Progenitor cell of endocrine pancreas (in vitro differentiated cells): ENCODE data around the gene NUAK1. TPM values are rescaled to one million over a fixed set of nuclear protein-coding genes. Genes with fewer than 3 reads are reported as not detected.
A peak's percentile ranks its signal among the peaks of the same experiment; 100 is the strongest.

ENCODE experiments used
- DNase-seq: peaks from one replicate; pipeline ENCODE4 v3.0.0; 2021; ENCODE audit warnings: low spot score; ENCODE audit not compliant: unreplicated experiment
- H3K27ac Mint-ChIP-seq: 2 replicates; pipeline ENCODE4 v1.8.0; 2021; ENCODE audit warnings: mild to moderate bottlenecking, moderate library complexity, mixed read lengths
- H3K27me3 Mint-ChIP-seq: 2 replicates; pipeline ENCODE4 v1.8.0; 2021; ENCODE audit warnings: mixed read lengths
- H3K36me3 Mint-ChIP-seq: 2 replicates; pipeline ENCODE4 v1.8.0; 2022; ENCODE audit warnings: mixed read lengths; ENCODE audit not compliant: insufficient read depth
- H3K4me1 Mint-ChIP-seq: 2 replicates; pipeline ENCODE4 v1.8.0; 2021; ENCODE audit warnings: low read depth, mixed read lengths
- H3K4me3 Mint-ChIP-seq: 2 replicates; pipeline ENCODE4 v1.8.0; 2021; ENCODE audit warnings: low read depth, mild to moderate bottlenecking, moderate library complexity, mixed read lengths
- H3K9me3 Mint-ChIP-seq: 2 replicates; pipeline ENCODE4 v1.8.0; 2021; ENCODE audit warnings: low read depth, mixed read lengths
- total RNA-seq: library from RNA; stranded (reverse); gene quantifications from 2 replicates; pipeline ENCODE4 v1.2.1, GENCODE V29; 2021
- TF ChIP-seq, protein P1 (sequence below): fragments of 200-600 bp; sonication (generic); IDR thresholded peaks from one replicate; pipeline ENCODE4 v1.5.0; 2021; ENCODE audit warnings: antibody characterized with exemption, mild to moderate bottlenecking; ENCODE audit not compliant: unreplicated experiment

Gene NUAK1
- total RNA-seq, 1 donor from 2014 or later, result 7.6 TPM

DNA sequence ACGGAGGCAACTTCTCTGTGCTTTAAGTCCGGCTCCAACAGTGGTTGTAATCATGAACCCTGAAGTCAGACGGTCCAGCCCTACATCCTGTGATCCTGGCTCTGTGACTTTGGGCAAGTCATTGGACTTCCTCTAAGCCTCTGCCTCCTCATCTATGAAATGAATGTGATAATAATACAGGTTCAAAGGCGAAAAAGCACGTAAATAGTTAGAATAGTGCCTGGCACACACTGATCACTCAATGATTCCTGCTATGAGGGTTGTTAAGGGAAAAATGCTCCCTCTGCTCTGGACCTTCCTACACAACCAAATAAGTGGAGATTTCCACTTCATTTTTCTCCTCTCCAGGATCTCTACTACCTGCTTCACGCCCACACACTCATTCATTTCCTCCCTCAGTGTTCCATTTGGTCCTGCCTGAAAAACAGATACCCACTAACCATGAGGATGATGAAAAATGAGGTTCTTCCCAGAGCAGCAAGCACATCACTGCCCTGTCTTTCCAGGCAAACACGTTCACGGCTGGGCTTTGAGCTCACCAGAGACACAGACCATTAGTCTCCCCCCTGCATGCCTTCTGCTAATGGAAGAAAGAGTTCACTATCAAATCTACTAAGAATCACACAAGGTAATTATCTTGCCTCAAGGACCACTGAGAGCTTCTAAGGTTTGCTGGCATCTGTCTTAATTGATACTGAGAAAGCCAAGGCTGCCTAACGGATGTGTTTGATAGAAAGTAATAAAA lies 13.2 kb downstream of the NUAK1 start:
- DNase-seq, result no peak
- Mint-ChIP-seq H3K4me3 (no peak overlapping the region), H3K27ac (no peak overlapping the region), H3K36me3 (no peaks in the 10 kb centered on the region), H3K9me3 (no peaks in the 10 kb centered on the region), H3K4me1 (peaks cover 25% of the 10 kb centered on the region), H3K27me3 (no peaks in the 10 kb centered on the region)
- TF ChIP-seq, protein P1, sequence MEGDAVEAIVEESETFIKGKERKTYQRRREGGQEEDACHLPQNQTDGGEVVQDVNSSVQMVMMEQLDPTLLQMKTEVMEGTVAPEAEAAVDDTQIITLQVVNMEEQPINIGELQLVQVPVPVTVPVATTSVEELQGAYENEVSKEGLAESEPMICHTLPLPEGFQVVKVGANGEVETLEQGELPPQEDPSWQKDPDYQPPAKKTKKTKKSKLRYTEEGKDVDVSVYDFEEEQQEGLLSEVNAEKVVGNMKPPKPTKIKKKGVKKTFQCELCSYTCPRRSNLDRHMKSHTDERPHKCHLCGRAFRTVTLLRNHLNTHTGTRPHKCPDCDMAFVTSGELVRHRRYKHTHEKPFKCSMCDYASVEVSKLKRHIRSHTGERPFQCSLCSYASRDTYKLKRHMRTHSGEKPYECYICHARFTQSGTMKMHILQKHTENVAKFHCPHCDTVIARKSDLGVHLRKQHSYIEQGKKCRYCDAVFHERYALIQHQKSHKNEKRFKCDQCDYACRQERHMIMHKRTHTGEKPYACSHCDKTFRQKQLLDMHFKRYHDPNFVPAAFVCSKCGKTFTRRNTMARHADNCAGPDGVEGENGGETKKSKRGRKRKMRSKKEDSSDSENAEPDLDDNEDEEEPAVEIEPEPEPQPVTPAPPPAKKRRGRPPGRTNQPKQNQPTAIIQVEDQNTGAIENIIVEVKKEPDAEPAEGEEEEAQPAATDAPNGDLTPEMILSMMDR, result no peak

DNA sequence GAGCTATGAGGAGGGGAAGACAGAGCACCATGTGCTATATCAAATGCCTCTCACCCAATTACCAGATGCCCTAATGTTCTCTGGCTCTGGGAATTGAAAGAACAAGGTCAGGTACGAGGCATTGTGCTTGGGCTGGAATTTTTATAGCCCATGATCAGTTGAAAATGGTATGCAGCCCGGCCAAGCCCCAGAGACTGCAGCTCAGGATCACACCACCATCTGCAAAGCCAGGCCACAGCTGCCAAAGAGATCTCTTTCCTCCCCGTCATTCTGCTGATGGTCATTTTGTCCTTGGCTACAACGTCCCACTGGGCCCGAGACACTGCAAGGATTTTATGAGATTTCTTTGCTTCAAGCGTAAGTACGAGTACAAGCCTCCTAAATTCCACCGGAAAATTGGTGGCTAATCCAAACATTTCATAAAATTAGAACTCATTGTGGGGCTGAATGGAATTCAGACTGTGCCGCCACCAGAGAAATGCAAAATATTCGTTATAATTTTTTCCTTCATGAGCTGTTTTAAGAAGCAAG lies 15.1 kb downstream of the NUAK1 start:
- H3K4me1 Mint-ChIP-seq, result peaks cover 22% of the 10 kb centered on the region
- H3K4me3 Mint-ChIP-seq, result no peak overlapping the region
- no peaks in the 10 kb centered on the region for H3K27me3 Mint-ChIP-seq
- H3K36me3 Mint-ChIP-seq, result no peaks in the 10 kb centered on the region
- no peaks in the 10 kb centered on the region for H3K9me3 Mint-ChIP-seq
- H3K27ac Mint-ChIP-seq, result no peak overlapping the region
- TF ChIP-seq, protein P1, result no peak
- DNase-seq, result no peak

DNA sequence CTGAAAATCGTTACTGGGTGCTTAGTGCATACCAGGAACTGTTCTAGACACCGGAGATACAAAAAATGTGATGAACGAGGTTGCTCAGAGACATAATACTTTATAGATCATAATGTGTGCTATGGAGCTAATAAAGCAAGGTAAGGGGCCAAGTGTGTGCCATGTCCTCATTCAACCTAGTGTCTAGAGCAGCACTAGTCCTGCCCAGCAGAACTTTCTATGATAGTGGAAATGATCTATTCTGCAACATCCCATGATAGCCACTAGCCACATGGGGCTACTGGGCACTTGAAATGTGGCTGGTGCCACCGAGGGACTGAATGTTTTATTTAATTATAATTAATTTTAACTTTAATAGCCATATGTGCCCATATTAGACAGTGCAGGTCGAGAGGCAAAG lies 15.6 kb downstream of the NUAK1 start:
- H3K4me3 Mint-ChIP-seq, result no peak overlapping the region
- H3K27me3 Mint-ChIP-seq, result no peaks in the 10 kb centered on the region
- H3K27ac Mint-ChIP-seq, result no peak overlapping the region
- no peaks in the 10 kb centered on the region for H3K36me3 Mint-ChIP-seq
- DNase-seq, result no peak
- TF ChIP-seq, protein P1, result no peak
- H3K9me3 Mint-ChIP-seq, result no peaks in the 10 kb centered on the region
- H3K4me1 Mint-ChIP-seq, result peaks cover 18% of the 10 kb centered on the region

DNA sequence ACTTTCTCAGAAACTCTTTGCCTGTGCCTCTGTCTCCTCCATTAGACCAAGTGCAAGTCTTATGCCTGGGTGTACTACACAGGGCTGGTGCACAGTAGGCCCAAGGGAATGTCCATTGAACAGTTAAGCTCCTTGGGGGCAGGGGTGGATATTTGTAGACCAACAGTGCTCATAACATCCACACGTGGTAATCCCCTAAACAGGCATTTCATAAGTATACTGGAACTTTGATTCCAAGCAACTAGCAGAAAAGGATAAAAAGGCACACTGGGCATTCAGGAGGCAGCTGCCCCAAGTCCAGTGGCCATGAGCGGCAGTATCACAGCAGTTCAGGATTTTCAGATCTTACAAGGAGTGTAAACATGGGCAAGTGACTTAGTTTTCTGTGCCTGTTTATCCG lies 16.8 kb downstream of the NUAK1 start:
- Mint-ChIP-seq H3K27ac (no peak overlapping the region), H3K4me3 (no peak overlapping the region), H3K9me3 (no peaks in the 10 kb centered on the region), H3K36me3 (no peaks in the 10 kb centered on the region), H3K4me1 (peaks cover 20% of the 10 kb centered on the region), H3K27me3 (no peaks in the 10 kb centered on the region)
- DNase-seq, result no peak
- TF ChIP-seq, protein P1, result no peak

DNA sequence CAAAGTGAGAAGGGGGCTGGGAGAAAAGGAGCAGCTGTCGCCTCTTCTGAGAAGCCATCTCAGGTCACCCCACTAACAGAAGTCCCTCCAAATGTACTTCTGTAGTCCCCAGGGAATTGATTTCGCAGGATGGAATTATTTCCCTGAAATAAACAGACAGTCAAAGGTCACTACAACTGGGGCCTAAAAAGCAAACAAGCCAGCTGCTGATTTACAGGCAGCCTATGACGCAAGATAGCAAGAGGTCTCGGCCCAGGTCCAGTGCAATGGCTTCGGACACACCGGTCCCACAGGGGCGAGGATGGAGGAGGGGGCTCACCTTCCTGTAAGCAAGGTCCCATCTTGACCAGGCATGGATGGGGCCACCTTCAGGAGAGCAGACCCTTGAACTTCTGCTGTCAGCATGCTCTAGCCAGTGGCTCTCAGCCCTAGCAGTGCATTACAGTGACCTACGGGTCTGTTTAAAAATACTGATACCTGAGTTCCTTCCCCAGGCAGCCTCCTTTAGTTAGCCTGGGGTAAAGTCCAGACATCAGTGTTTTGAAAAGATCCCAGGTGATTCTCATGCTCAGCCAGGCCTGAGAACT lies 18.1 kb downstream of the NUAK1 start:
- H3K36me3 Mint-ChIP-seq, result no peaks in the 10 kb centered on the region
- H3K27ac Mint-ChIP-seq, result peak overlapping the region; percentile 76
- TF ChIP-seq, protein P1, result no peak
- H3K27me3 Mint-ChIP-seq, result no peaks in the 10 kb centered on the region
- no peaks in the 10 kb centered on the region for H3K9me3 Mint-ChIP-seq
- H3K4me3 Mint-ChIP-seq, result no peak overlapping the region
- H3K4me1 Mint-ChIP-seq, result peaks cover 18% of the 10 kb centered on the region
- no peak for DNase-seq
